ENCODE data around the gene OTUD1. TPM values are rescaled to one million over a fixed set of nuclear protein-coding genes. Genes with fewer than 3 reads are reported as not detected.
"Not testable (repeated sequence)": the region's sequence is repeated elsewhere in the genome, so short reads cannot be mapped to it uniquely, and the experiment has no call there.

The OTUD1 gene, protein sequence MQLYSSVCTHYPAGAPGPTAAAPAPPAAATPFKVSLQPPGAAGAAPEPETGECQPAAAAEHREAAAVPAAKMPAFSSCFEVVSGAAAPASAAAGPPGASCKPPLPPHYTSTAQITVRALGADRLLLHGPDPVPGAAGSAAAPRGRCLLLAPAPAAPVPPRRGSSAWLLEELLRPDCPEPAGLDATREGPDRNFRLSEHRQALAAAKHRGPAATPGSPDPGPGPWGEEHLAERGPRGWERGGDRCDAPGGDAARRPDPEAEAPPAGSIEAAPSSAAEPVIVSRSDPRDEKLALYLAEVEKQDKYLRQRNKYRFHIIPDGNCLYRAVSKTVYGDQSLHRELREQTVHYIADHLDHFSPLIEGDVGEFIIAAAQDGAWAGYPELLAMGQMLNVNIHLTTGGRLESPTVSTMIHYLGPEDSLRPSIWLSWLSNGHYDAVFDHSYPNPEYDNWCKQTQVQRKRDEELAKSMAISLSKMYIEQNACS
- total RNA-seq: 9.5 and 10.5 TPM in 2 replicates

DNA sequence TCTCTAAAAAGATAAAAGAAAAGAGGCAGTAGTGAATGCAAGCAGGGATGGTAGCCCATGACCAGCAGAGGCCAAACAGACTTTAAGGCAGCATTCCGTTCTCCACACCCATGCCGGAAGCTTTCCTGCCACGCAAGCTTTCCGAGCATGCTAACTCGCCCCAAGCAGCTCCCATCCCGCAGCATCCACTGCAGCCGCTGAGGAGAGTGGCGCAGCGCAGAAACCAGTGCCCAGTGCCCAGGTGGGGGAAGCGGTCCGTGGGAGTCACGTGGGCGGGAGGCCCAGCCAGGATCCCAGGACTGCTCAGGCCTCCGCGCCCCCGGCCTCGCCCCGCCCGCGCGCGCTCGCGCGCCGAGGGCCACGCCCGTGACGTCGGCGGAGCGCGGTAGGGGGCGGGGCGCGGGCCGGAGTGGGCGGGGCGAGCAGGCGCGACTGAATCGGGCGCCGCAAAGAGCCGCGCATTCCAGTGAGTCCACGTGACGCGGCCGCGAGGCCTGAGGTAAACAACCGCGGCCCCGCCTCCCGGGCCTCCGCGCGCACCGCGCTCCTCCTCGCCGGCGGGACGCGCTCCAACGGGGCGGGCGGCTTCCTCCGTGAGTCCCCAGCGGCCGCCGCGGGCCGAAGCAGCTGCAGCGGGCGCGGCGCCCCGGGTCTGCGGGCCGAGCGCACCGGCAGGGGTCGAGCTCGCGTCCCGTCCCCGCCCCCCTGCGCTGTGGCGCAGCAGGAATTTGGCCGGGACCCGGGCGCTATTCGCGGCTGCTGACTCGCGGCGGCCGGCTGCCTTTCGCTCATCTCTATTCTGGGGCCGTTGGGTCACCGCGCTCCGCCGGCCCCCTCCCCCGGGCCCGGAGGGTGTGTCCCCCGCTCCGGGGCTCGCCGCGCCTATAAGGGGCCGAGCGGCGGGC is at the start of gene OTUD1:
Gene OTUD1, plus strand, starts transcription at position 529 of the 905 bp plus-strand sequence. CDS start 383 bp downstream, outside the sequence.
- intact Hi-C loops (cut with micrococcal nuclease): loop anchor here (1.0 to 5.0 kb wide), 7 partner anchors 70 to 1579 kb away; partner anchors contain the start of genes ARHGAP21, C10orf67, DNAJC1 and ENKUR

DNA sequence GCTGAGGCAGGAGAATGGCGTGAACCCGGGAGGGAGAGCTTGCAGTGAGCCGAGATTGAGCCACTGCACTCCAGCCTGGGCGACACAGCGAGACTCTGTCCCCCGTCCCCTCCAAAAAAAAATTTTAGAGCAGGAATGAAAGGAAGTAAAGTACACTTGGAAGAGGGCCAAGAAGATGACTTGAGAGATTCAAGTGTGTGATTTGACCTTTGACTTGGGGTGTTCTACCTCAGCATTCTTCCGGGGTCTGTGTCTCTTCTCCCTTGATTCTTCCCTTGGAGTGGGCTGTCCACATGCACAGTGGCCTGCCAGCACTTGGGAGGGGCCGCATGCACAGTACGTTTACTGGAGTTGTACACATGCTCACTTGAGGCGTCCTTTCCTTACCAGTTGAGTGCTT is 48.5 kb upstream of the OTUD1 start:
- intact Hi-C loops (cut with micrococcal nuclease): not testable (repeated sequence)

DNA sequence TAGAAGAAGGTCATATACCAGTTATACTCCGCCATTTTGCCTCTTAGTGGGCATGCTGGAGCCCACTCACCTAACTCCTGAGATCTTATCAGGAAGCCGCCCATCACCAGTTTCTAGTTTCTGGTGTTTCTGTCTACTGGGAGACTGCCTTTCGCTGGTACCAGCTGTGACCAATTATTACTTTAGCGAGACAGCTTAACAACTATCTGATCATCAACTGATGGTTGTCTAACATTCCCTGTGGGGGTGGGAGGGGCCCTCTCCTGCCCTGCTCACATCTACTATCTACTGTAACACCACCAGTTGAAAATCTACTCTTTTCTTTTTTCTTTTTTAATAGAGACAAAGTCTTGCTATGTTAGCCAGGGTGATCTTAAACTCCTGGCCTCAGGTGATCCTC is 48.1 kb upstream of the OTUD1 start:
- intact Hi-C loops (cut with micrococcal nuclease): no loop called here

DNA sequence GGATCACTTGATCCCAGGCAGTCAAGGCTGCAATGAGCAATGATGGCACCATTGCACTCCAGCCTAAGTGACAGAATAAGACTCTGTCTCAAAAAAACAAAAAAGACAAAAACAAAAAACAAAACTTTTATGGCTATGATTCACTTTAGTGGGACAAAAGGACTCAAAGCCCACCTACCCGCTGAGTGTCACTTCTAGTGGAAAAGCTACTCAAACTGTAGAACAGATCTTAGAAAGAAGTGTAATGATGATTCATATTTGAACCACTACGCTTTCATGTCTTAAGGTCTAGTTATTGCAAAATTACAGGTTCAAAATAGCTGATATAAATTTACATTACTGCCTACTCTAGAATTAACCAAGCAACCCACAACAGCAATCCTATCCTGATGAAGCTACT is 47.1 kb upstream of the OTUD1 start:
- intact Hi-C loops (cut with micrococcal nuclease): no loop called here

DNA sequence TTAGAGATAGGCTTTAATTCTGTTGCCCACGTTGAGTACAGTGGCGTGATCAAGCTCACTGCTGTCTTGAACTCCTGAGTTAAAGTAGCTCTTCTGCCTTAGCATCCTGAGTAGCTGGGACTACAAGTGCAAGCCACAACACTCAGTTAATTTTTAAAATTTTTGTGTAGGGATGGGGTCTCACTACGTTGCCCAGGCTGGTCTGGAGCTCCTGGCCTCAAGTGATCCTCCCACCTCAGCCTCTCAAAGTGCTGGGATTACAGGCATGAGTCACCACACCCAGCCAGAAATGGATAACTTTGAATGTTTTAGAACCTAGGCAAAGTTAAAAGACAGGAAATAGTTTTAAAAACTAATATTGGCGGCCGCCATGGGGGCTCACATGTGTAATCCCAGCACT is 43.9 kb upstream of the OTUD1 start:
- intact Hi-C loops (cut with micrococcal nuclease): no loop called here

DNA sequence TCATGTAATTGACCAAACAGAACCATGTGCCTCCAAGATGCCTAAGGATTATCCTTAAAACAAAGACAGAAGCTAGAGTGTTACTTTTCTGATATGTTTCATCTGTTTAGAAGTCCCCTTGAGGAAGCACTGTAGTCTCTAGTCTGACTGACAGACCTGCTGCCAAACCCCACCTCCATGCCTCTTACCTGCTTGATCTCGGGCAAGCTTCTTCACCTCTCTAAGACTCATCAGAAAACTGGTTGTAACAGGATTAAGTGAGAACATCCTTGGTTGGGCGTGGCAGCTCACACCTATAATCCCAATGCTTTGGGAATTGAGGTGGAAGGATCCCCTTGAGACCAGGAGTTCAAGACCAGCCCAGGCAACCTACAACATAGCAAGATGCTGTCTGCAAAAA is 42.2 kb upstream of the OTUD1 start:
- intact Hi-C loops (cut with micrococcal nuclease): no loop called here

DNA sequence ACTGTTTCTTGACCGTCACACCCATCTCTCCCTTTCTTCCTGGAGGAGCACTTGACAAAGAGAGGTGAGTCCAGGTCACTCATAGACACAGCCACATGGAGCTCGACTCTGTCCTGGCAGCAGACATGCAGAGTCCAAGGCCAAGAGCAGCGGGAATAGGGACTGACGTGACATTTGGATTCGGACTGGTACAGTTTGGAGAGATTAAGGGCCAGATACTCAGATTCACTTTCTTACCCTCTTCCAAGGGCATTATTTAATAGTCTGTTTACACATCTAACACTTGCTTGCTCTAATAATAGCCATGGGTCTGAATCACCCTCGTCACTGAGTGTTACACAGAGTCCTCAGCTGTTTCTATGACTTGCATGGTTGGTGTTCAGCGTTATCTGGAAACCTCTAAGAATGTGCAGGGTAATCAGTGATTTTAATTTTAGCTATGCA is 39.2 kb upstream of the OTUD1 start:
- intact Hi-C loops (cut with micrococcal nuclease): no loop called here

DNA sequence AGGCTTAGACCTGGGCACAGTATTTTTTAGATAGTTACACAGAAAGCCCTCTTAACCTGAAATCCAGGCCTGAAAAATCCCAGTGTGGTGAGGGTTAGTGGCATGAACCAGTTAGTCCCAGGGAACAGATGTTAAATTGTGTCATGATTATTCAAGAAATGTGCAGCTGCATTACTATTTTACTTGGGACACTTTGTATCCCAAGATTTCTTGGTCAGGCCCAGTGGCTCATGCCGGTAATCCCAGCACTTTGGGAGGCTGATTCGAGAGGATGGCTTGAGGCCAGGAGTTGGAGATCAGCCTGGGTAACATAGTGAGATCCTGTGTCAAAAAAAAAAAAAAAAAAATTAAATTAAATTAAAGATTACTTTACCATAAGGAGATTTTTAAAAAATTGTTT is 36.0 kb upstream of the OTUD1 start:
- intact Hi-C loops (cut with micrococcal nuclease): no loop called here

DNA sequence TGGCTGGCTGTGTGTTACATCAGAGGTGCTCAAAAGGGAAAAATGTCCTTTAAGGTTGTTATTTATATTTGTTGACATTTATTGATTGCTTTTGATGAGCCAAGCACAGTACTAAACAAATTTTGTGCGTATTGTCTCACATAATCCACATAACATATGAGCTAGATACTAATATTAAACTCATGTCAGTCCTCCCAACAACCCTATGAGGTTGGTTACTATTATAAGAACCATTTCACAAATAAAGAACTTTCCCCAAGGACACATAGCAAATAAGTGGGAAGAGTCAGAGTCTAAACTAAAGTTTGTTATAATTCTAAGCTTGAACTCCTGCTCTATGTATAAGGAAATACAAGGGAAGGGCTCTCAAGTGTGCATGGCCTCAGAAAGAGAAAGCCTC is 35.6 kb upstream of the OTUD1 start:
- intact Hi-C loops (cut with micrococcal nuclease): no loop called here

DNA sequence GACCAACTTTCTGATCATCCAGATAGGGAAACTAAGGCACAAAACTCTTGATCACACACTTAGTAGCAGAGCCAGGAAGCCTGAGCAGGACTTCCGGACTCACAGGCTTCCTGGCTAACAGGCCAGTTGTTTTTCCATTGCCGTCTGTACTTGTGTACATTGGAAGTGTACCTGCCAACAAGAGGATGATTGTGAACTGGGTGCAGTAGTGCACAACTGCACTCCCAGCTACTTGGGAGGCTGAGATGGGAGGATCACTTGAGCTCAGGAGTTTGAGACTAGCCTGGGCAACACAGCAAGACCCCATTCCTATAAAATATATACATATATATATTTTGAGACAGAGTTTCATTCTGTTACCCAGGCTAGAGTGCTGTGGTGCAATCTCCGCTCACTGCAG is 35.2 kb upstream of the OTUD1 start:
- intact Hi-C loops (cut with micrococcal nuclease): no loop called here

DNA sequence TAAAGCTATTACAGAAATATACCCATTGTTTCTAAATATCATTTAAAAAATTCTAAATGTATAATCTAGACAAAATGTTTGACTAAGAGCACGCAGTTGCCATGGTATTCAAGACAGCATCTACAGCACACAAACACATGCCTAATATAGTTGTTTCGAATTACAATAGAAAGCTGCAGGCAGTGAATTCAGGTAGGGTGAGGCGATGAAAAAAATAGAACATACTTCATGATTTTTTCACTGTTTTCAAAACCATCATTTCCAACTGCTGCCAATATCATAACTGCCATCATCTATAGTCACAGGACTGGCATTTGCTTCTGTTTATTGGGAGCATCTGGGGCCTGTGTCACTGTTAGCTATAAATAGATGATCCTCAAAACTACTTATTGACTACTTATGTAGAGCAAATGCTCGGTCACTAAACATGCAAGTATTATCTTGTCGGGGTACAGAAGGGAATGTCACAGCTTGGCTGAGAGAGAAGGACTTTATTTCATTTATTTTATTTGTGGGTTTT is 34.4 kb upstream of the OTUD1 start:
- intact Hi-C loops (cut with micrococcal nuclease): no loop called here

DNA sequence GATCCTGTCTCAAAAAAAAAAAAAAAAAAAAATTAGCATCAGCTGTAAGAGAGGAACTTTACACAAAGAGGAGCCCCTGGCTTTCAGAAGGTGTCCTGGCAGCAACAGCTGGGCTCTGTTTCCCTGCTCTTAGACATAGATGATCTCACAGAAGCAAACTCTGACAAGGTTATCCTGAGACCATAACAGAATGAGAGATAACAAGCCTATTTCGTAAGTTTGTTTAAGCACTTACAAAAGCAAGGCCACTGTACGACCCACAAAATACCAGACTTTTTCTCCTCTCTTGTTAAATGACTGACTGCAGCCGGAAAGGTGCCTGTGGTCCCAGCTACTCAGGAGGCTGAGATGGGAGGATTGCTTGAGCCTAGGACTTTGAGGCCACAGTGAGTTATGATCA is 33.3 kb upstream of the OTUD1 start:
- intact Hi-C loops (cut with micrococcal nuclease): no loop called here

DNA sequence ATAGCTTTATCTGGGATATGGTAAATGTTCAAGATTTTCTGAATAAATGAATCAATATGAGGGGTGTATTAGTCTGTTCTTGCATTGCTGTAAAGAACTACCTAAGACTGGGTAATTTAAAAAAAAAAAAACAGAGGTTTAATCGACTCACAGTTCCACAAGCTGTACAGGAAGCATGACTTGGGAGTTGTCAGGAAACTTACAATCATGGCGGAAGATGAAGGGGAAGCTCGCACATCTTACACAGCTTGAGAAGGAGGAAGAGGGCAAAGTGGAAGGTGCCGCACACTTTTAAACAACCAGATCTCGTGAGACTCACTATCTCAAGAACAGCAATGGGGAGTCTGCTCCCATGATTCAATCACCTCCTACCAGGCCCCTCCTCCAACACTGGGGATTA is 32.5 kb upstream of the OTUD1 start:
- intact Hi-C loops (cut with micrococcal nuclease): no loop called here

DNA sequence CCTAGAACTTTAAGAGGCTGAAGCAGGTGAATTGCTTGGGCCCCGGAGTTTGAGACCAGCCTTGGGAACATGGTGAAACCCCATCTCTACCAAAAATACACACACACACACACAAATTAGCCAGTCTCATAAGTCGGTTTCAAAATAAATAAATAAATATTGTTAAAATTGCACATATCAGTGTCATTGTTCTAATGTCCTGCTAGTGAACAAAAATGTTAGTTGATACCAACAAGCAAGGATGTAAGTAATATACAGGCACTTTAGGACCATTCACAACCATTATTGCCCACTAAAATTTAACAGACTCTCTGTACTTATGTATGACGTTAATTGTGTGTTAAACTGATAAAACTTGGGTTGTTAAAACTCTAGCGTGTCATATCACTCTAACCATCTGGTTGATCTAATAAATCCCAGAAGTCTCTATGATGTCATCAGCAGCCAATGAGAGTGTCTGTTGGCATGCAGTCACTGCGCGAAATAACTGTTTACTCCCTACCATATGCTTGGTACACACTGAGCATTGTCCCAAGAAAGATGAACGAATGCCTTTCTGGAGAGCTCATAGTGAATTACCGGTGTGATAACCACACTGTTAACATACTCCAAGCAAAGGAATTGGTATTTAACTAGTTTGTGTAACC is 30.4 kb upstream of the OTUD1 start:
- intact Hi-C loops (cut with micrococcal nuclease): no loop called here

DNA sequence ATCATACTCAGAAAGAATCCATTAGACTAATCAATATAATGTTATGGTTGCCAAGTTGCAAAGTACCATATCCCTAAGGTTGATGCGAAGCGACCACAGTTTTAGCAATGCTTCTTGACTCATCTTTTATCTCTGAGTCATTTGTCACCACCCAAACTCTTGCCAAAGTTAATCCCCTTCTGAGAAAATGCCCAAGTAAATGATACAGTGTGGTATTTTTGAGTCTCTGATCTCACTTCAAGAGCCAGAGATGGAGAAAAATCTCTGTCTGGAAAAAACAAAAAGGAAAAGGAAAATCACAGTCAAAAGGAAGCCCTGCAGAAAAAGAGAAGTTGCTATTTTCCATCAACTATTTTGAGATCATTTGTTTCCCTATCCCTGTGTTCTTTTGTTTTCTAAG is 26.7 kb upstream of the OTUD1 start:
- intact Hi-C loops (cut with micrococcal nuclease): no loop called here

DNA sequence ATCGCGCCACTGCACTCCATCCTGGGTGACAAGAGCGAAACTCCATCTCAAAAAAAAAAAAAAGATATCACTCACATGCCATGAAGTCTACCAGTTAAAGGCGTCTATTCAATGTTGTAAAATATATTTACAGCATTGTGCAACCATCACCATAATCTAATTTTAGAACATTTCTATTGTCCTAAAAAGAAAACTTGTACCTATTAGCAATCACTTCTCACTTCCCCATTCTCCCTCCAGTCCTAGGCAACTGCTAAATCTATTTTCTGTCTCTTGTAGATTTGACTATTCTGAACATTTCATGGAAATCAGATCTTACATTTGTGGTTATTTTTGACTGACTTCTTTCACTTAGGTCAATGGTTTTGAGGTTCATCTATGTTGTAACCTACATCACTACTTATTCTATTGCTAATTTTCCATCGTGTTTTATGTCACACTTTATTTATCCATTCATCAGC is 25.2 kb upstream of the OTUD1 start:
- intact Hi-C loops (cut with micrococcal nuclease): no loop called here

DNA sequence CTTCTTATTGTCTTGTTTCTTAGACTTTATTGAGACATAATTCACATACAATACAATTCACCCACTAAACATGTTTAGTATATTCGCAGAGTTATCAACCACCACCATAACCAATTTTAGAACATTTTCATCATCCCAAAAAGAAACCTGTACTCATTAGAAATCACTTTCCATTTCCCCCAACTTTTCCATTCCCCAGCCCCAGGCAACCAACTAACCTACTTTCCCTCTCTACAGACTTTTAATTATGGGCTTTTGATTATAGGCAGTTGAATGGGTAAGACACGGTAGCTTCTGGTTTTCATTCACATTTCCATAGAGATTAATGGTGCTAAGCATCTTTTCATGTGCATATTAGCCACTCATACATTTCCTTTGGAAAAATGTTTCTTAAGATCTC is 24.2 kb upstream of the OTUD1 start:
- intact Hi-C loops (cut with micrococcal nuclease): no loop called here

DNA sequence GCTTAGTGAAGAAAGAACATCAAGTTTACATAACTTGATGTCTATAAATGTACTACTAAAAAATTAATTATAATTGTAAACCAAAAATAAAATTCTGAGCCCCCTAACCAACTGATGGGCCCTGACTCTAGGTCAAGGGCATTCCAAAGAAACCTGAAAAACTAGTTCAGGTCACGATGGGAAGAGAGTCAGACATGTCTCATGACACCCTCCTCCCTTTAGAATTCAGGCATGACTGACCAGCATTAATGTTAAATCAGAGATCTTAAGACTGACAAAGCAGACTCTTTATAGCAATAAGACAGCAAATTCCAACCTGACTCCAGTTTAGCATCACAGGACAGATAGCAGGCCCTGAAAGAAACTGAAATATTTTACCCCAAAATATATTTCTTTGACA is 21.6 kb upstream of the OTUD1 start:
- intact Hi-C loops (cut with micrococcal nuclease): no loop called here

DNA sequence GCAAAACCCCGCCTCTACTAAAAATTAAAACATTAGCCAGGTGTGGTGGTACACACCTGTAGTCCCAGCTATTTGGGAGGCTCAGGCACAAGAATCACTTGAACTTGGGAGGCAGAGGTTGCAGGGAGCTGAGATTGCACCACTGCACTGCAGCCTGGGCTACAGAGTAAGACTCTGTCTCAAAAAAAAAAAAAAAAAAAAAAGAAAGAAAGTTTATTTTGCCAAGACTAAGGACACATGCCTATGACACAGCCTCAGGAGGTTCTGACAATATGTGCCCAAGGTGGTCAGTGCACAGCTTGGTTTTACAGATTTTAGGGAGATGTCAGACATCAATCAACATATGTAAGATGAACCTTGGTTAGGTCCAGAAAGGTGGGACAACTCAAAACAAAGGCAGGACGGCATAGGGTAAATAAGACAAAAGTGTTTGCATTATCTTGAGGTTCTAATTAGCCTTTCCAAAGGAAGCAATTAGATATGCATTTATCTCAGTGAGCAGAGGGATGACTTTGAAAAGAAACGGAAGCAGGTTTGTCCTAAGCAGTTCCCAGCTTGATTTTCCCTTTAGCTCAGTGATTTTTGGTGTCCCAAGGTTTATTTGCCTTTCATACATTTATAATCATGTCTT is 20.7 kb upstream of the OTUD1 start:
- intact Hi-C loops (cut with micrococcal nuclease): no loop called here

DNA sequence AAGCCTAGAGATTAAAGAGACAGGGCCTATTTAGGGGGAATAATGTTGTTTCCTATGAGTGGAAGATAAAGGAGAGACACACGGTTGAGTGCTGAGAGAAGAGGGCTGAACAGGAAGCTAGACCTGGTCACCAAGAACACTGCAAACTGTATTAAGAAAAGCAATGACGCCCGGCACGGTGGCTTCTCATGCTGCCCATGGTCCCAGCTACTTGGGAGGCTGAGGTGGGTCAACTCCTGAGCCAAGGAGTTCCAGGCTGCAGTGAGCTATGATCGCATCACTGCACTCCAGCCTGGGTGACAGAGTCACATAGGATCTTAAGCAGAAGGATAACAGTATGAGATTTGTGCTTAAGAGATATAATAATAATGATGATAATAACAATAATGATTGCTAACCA is 19.7 kb upstream of the OTUD1 start:
- intact Hi-C loops (cut with micrococcal nuclease): no loop called here

All from T-helper 2 cell treated with Interferon-gamma antibody and Interleukin-4, amounts not matched to agents 100 ng/mL and 5 ng/mL, for 36 hours (primary cell).